Suprapubic skin (tissue), 3 donors: ENCODE results near the gene ATXN7.

Experiments
- CTCF ChIP-seq, 2 donors: fragments of 200-600 bp in 1 of 2; fragments of 450-650 bp in 1 of 2; sonication (generic) in 1 of 2; IDR thresholded peaks; one replicate each; pipeline ENCODE4 v1.5.1; 2016 to 2019; ENCODE audit warnings: antibody characterized with exemption in 2 of 2, mild to moderate bottlenecking in 1 of 2, moderate library complexity in 1 of 2
- EP300 ChIP-seq: sonication (generic); formaldehyde crosslinking; IDR thresholded peaks from one replicate; pipeline ENCODE4 v1.6.1; 2017; ENCODE audit warnings: antibody characterized with exemption
- POLR2A ChIP-seq, 2 donors: fragments of 450-650 bp; IDR thresholded peaks; one replicate each; pipeline ENCODE4 v1.6.1; 2017; ENCODE audit warnings: antibody characterized with exemption in 2 of 2, mild to moderate bottlenecking in 2 of 2, moderate library complexity in 2 of 2

DNA sequence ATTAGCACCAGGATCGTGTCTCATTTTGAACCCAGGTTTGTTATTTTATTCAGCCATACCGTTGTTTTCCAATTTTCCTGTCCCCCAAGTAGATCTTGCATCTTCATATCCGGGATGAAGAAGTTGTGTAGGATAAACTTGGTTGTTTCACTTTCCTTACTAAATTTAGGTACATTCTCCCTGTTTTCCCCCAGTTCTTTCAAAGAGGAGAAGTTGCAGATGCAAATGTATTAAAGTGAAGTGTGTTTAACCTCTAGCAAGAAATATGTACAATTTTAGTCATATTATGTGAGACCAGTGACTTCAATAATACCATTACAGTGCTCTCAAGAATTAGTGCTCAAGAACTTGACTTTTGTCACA lies 1.3 kb downstream of the ATXN7 start:
- no peak for TF ChIP-seq CTCF (IDR thresholded peaks at IDR 0.05)
- TF ChIP-seq POLR2A (IDR thresholded peaks at IDR 0.05), result no peak
- no peak for TF ChIP-seq EP300
